Caco-2 (cell line): ENCODE results near the gene TSSK1B. TPM values are rescaled to one million over a fixed set of nuclear protein-coding genes. Genes with fewer than 3 reads are reported as not detected.

Source experiments
- BruUV-seq: library from RNA; stranded (reverse); fragments of 400-500 nt; replicated peaks from 2 replicates; lab custom pipeline; 2021; lab: Mats Ljungman, UMichigan
- CTCF ChIA-PET: fragments of 300-600 bp; sonication (Branson Sonifier 250); formaldehyde crosslinking; loops from one replicate; lab custom pipeline; 2022; ENCODE audit warnings: antibody characterized with exemption; lab: Charles Lee
- POLR2A ChIA-PET: fragments of 300-600 bp; sonication (Branson Sonifier 250); formaldehyde crosslinking; loops from one replicate; lab custom pipeline; 2022; ENCODE audit warnings: antibody characterized with exemption; lab: Charles Lee
- DNase-seq, 2 experiments: peaks; one replicate each; pipeline versions ENCODE4 v3.0.0 to v3.0.0-alpha.2; 2020 to 2022
- H3K27me3 ChIP-seq: replicated peaks from 2 replicates; pipeline ENCODE4 v1.6.0; 2011; ENCODE audit warnings: low read length; ENCODE audit not compliant: control insufficient read depth, insufficient read depth
- H3K36me3 ChIP-seq: 2 replicates; pipeline ENCODE4 v1.5.1; 2011; ENCODE audit warnings: low read length; ENCODE audit not compliant: control insufficient read depth, insufficient read depth
- H3K4me1 ChIP-seq: fragments of 250-450 bp; sonication (Bioruptor Pico); 2 replicates; pipeline ENCODE4 v1.5.1; 2020; ENCODE audit warnings: mild to moderate bottlenecking
- H3K4me3 ChIP-seq: 2 replicates; pipeline ENCODE4 v1.5.1; 2011; ENCODE audit warnings: low read depth, mild to moderate bottlenecking, control low read depth, low read length
- H3K9me3 ChIP-seq: fragments of 250-450 bp; sonication (Bioruptor Pico); 2 replicates; pipeline ENCODE4 v1.5.1; 2020; ENCODE audit warnings: mild to moderate bottlenecking, moderate library complexity
- H3K27ac Mint-ChIP-seq: one replicate; pipeline ENCODE4 v1.8.0; 2022; ENCODE audit warnings: mixed read lengths; ENCODE audit not compliant: unreplicated experiment
- H3K27me3 Mint-ChIP-seq: one replicate; pipeline ENCODE4 v1.8.0; 2022; ENCODE audit warnings: mixed read lengths; ENCODE audit not compliant: insufficient read depth, unreplicated experiment
- H3K36me3 Mint-ChIP-seq: one replicate; pipeline ENCODE4 v1.8.0; 2022; ENCODE audit warnings: mild to moderate bottlenecking, mixed read lengths; ENCODE audit not compliant: insufficient read depth, unreplicated experiment
- H3K4me1 Mint-ChIP-seq: one replicate; pipeline ENCODE4 v1.8.0; 2022; ENCODE audit warnings: low read depth, mixed read lengths; ENCODE audit not compliant: unreplicated experiment
- H3K4me3 Mint-ChIP-seq: one replicate; pipeline ENCODE4 v1.8.0; 2022; ENCODE audit warnings: mild to moderate bottlenecking, moderate library complexity, mixed read lengths; ENCODE audit not compliant: unreplicated experiment
- H3K9me3 Mint-ChIP-seq: one replicate; pipeline ENCODE4 v1.8.0; 2022; ENCODE audit warnings: mixed read lengths; ENCODE audit not compliant: unreplicated experiment
- CTCF ChIP-seq, 2 experiments: fragments of 200-600 bp in 1 of 2; IDR thresholded peaks; 1 replicate in 1 of 2; 2 replicates in 1 of 2; pipeline versions ENCODE4 v1.5.1 to v1.8.0; 2011 to 2022; ENCODE audit warnings: antibody characterized with exemption in 1 of 2, control low read depth in 1 of 2, inconsistent platforms in 1 of 2, low read depth in 1 of 2, low read length in 1 of 2, mild to moderate bottlenecking in 1 of 2, moderate library complexity in 1 of 2; ENCODE audit not compliant: insufficient read depth in 1 of 2, severe bottlenecking in 1 of 2, unreplicated experiment in 1 of 2
- intact Hi-C: fragments of 100-400 bp; cut with micrococcal nuclease; formaldehyde crosslinking; loops from one replicate; pipeline ENCODE4 v1.10.0; 2022; ENCODE audit not compliant: unreplicated experiment
- total RNA-seq: library from RNA; stranded (reverse); gene quantifications from 2 replicates; pipeline ENCODE4 v1.2.3, GENCODE V29; 2022

TSSK1B gene
- total RNA-seq, 1 experiment from 2014 or later, result not detected

GRCh38 chr5:113446358-113446927, 11.7 kb upstream of the TSSK1B start:
- POLR2A ChIA-PET, result no interaction called here
- intact Hi-C loops, result no loop called here

GRCh38 chr5:113437111-113437510, 2.3 kb upstream of the TSSK1B start:
- Histone ChIP-seq H3K9me3 (no peaks in the 10 kb centered on the region), H3K27me3 (no peaks in the 10 kb centered on the region), H3K4me3 (no peak overlapping the region), H3K4me1 (no peaks in the 10 kb centered on the region), H3K36me3 (no peaks in the 10 kb centered on the region)
- intact Hi-C loops, result no loop called here
- no peaks in the 10 kb centered on the region for H3K4me1 Mint-ChIP-seq
- peaks cover 13% of the 10 kb centered on the region for H3K27me3 Mint-ChIP-seq
- no peak overlapping the region for H3K4me3 Mint-ChIP-seq
- TF ChIP-seq CTCF (IDR thresholded peaks at IDR 0.05; ENCODE audit: insufficient read depth in 1 of 2, low read depth in 1 of 2, low read length in 1 of 2, severe bottlenecking in 1 of 2, unreplicated experiment in 1 of 2), result no peak
- no peaks in the 10 kb centered on the region for H3K9me3 Mint-ChIP-seq
- no peak for DNase-seq
- H3K36me3 Mint-ChIP-seq, result no peaks in the 10 kb centered on the region
- H3K27ac Mint-ChIP-seq, result no peak overlapping the region
- ChIA-PET POLR2A (no interaction called here), CTCF (no interaction called here)
- no TSS peak for BruUV-seq

More at GRCh38 chr5:113446358-113446927, 11.7 kb upstream of the TSSK1B start:
- H3K27ac Mint-ChIP-seq, result no peak overlapping the region
- Histone ChIP-seq H3K4me1 (no peaks in the 10 kb centered on the region), H3K4me3 (no peak overlapping the region), H3K27me3 (no peaks in the 10 kb centered on the region), H3K9me3 (peaks cover 11% of the 10 kb centered on the region; the same call in 1 of the 2 replicates), H3K36me3 (no peaks in the 10 kb centered on the region)
- CTCF ChIA-PET, result no interaction called here
- DNase-seq, result no peak
- no peaks in the 10 kb centered on the region for H3K9me3 Mint-ChIP-seq
- peaks cover 16% of the 10 kb centered on the region for H3K27me3 Mint-ChIP-seq
- no peaks in the 10 kb centered on the region for H3K36me3 Mint-ChIP-seq
- no TSS peak for BruUV-seq
- no peak for TF ChIP-seq CTCF (IDR thresholded peaks at IDR 0.05; ENCODE audit: insufficient read depth in 1 of 2, low read depth in 1 of 2, low read length in 1 of 2, severe bottlenecking in 1 of 2, unreplicated experiment in 1 of 2)
- H3K4me3 Mint-ChIP-seq, result no peak overlapping the region
- H3K4me1 Mint-ChIP-seq, result no peaks in the 10 kb centered on the region

GRCh38 chr5:113435575-113435974, 786 bp upstream of the TSSK1B start:
- no peak for DNase-seq
- POLR2A ChIA-PET, result no interaction called here
- no peak overlapping the region for H3K27ac Mint-ChIP-seq
- CTCF ChIA-PET, result no interaction called here
- TF ChIP-seq CTCF (IDR thresholded peaks at IDR 0.05; ENCODE audit: insufficient read depth in 1 of 2, low read depth in 1 of 2, low read length in 1 of 2, severe bottlenecking in 1 of 2, unreplicated experiment in 1 of 2), result no peak
- intact Hi-C loops, result no loop called here
- H3K9me3 Mint-ChIP-seq, result no peaks in the 10 kb centered on the region
- no TSS peak for BruUV-seq
- H3K27me3 Mint-ChIP-seq, result peaks cover 9% of the 10 kb centered on the region
- no peaks in the 10 kb centered on the region for H3K4me1 Mint-ChIP-seq
- no peaks in the 10 kb centered on the region for H3K27me3 ChIP-seq
- no peaks in the 10 kb centered on the region for H3K36me3 Mint-ChIP-seq
- H3K36me3 ChIP-seq, result no peaks in the 10 kb centered on the region
- H3K4me3 Mint-ChIP-seq, result no peak overlapping the region
- no peak overlapping the region for H3K4me3 ChIP-seq
- H3K4me1 ChIP-seq, result no peaks in the 10 kb centered on the region
- no peaks in the 10 kb centered on the region for H3K9me3 ChIP-seq
